HEK293 (cell line): ENCODE data around the gene PDZD4.
A peak's percentile ranks its signal among the peaks of the same experiment; 100 is the strongest.

ENCODE experiments used
- CTCF ChIA-PET: fragments of 350-600 bp; formaldehyde crosslinking; extraction: SDS; loops from one replicate; lab custom pipeline; 2021; ENCODE audit warnings: antibody characterized with exemption; lab: Yijun Ruan, JAX
- POLR2A ChIA-PET: fragments of 300-600 bp; formaldehyde crosslinking; extraction: SDS; loops from one replicate; lab custom pipeline; 2020; ENCODE audit warnings: antibody characterized with exemption, inconsistent platforms; lab: Yijun Ruan, JAX
- H3K27ac ChIP-seq: fragments of 200-500 bp; sonication (Bioruptor generic); 2 replicates; pipeline ENCODE4 v1.5.1; 2014; ENCODE audit warnings: low read depth, low read length, control low read depth, inconsistent platforms; ENCODE audit errors: extremely low read depth
- H3K36me3 ChIP-seq, 2 experiments: fragments of 200-500 bp in 1 of 2; sonication (Bioruptor generic) in 1 of 2; 1 replicate in 1 of 2; 2 replicates in 1 of 2; pipeline ENCODE4 v1.5.1; 2014 to 2017; ENCODE audit warnings: inconsistent platforms in 2 of 2, low read length in 2 of 2; ENCODE audit not compliant: control insufficient read depth in 2 of 2, insufficient read depth in 1 of 2
- H3K4me1 ChIP-seq: fragments of 200-500 bp; sonication (Bioruptor generic); 2 replicates; pipeline ENCODE4 v1.5.1; 2014; ENCODE audit warnings: mild to moderate bottlenecking, low read length, inconsistent platforms; ENCODE audit not compliant: control insufficient read depth, insufficient read depth
- H3K4me3 ChIP-seq: 2 replicates; pipeline ENCODE4 v1.5.1; 2011; ENCODE audit warnings: low read depth, mild to moderate bottlenecking, control low read depth, low read length, moderate library complexity
- H3K9me3 ChIP-seq: fragments of 200-500 bp; sonication (Bioruptor generic); 2 replicates; pipeline ENCODE4 v1.5.1; 2014; ENCODE audit warnings: low read depth, low read length, inconsistent platforms; ENCODE audit not compliant: control insufficient read depth, insufficient read depth
- GLIS1 ChIP-seq: fragments of 450-650 bp; formaldehyde crosslinking; IDR thresholded peaks from 2 replicates; pipeline ENCODE4 v1.5.1; 2016; ENCODE audit warnings: missing biosample characterization, missing genetic modification characterization
- HOXA7 ChIP-seq: sonication (generic); formaldehyde crosslinking; IDR thresholded peaks from 2 replicates; pipeline ENCODE4 v1.8.1; 2022; ENCODE audit warnings: missing genetic modification reagents, borderline replicate concordance
- KLF1 ChIP-seq: fragments of 450-650 bp; formaldehyde crosslinking; IDR thresholded peaks from 2 replicates; pipeline ENCODE4 v1.5.1; 2016; ENCODE audit warnings: missing biosample characterization, missing genetic modification characterization
- PATZ1 ChIP-seq: fragments of 450-650 bp; formaldehyde crosslinking; IDR thresholded peaks from 2 replicates; pipeline ENCODE4 v1.5.1; 2016; ENCODE audit warnings: missing biosample characterization, missing genetic modification characterization
- SP2 ChIP-seq: fragments of 450-650 bp; formaldehyde crosslinking; IDR thresholded peaks from 2 replicates; pipeline ENCODE4 v1.5.1; 2016; ENCODE audit warnings: missing biosample characterization, missing genetic modification characterization
- ZBTB17 ChIP-seq: fragments of 450-650 bp; formaldehyde crosslinking; IDR thresholded peaks from 2 replicates; pipeline ENCODE4 v1.5.1; 2016; ENCODE audit warnings: missing biosample characterization, missing genetic modification characterization
- ZBTB20 ChIP-seq: fragments of 450-650 bp; formaldehyde crosslinking; IDR thresholded peaks from 2 replicates; pipeline ENCODE4 v1.5.1; 2016; ENCODE audit warnings: missing biosample characterization, missing genetic modification characterization
- ZBTB26 ChIP-seq: fragments of 450-650 bp; formaldehyde crosslinking; optimal IDR thresholded peaks from 2 replicates; pipeline ENCODE3; 2016; ENCODE audit warnings: missing biosample characterization, mild to moderate bottlenecking, missing genetic modification characterization
- ZBTB7A ChIP-seq: fragments of 450-650 bp; formaldehyde crosslinking; IDR thresholded peaks from 2 replicates; pipeline ENCODE4 v1.5.1; 2016; ENCODE audit warnings: low read depth, missing biosample characterization, missing genetic modification characterization
- ZBTB8A ChIP-seq: fragments of 450-650 bp; formaldehyde crosslinking; IDR thresholded peaks from 2 replicates; pipeline ENCODE4 v1.5.1; 2016; ENCODE audit warnings: missing biosample characterization, missing genetic modification characterization
- ZFHX2 ChIP-seq: fragments of 450-650 bp; formaldehyde crosslinking; conservative IDR thresholded peaks from 2 replicates; pipeline ENCODE4 v1.5.1; 2016; ENCODE audit warnings: missing biosample characterization, missing genetic modification characterization
- ZIC2 ChIP-seq: fragments of 450-650 bp; formaldehyde crosslinking; IDR thresholded peaks from 2 replicates; pipeline ENCODE4 v1.5.1; 2016; ENCODE audit warnings: missing biosample characterization, missing genetic modification characterization
- ZNF148 ChIP-seq: fragments of 450-650 bp; formaldehyde crosslinking; IDR thresholded peaks from 2 replicates; pipeline ENCODE4 v1.5.0; 2017; ENCODE audit warnings: missing biosample characterization, missing genetic modification characterization, borderline replicate concordance
- ZNF155 ChIP-seq: fragments of 450-650 bp; formaldehyde crosslinking; IDR thresholded peaks from 2 replicates; pipeline ENCODE4 v1.5.1; 2016; ENCODE audit warnings: missing biosample characterization, missing genetic modification characterization
- ZNF292 ChIP-seq: fragments of 450-650 bp; formaldehyde crosslinking; IDR thresholded peaks from 2 replicates; pipeline ENCODE4 v1.5.1; 2016; ENCODE audit warnings: low read depth, missing biosample characterization, missing genetic modification characterization, borderline replicate concordance
- ZNF335 ChIP-seq: fragments of 450-650 bp; formaldehyde crosslinking; conservative IDR thresholded peaks from 2 replicates; pipeline ENCODE4 v1.5.1; 2016; ENCODE audit warnings: missing biosample characterization, missing genetic modification characterization
- ZNF580 ChIP-seq: fragments of 450-650 bp; formaldehyde crosslinking; IDR thresholded peaks from 2 replicates; pipeline ENCODE4 v1.5.1; 2016; ENCODE audit warnings: missing biosample characterization, missing genetic modification characterization
- ZNF624 ChIP-seq: fragments of 450-650 bp; formaldehyde crosslinking; IDR thresholded peaks from 2 replicates; pipeline ENCODE4 v1.5.1; 2017; ENCODE audit warnings: missing biosample characterization, missing genetic modification characterization
- ZNF626 ChIP-seq: fragments of 450-650 bp; sonication (Bioruptor Pico); formaldehyde crosslinking; IDR thresholded peaks from 2 replicates; pipeline ENCODE4 v1.5.1; 2018; ENCODE audit warnings: missing biosample characterization, missing genetic modification characterization, inconsistent platforms
- ZNF629 ChIP-seq: fragments of 450-650 bp; formaldehyde crosslinking; IDR thresholded peaks from 2 replicates; pipeline ENCODE4 v1.5.1; 2017; ENCODE audit warnings: missing biosample characterization, missing genetic modification characterization
- ZNF654 ChIP-seq: fragments of 450-650 bp; formaldehyde crosslinking; IDR thresholded peaks from 2 replicates; pipeline ENCODE4 v1.5.1; 2016; ENCODE audit warnings: low read depth, missing biosample characterization, missing genetic modification characterization
- ZNF664 ChIP-seq: fragments of 450-650 bp; formaldehyde crosslinking; IDR thresholded peaks from 2 replicates; pipeline ENCODE4 v1.5.1; 2016; ENCODE audit warnings: missing biosample characterization, missing genetic modification characterization
- ZNF701 ChIP-seq: fragments of 450-650 bp; formaldehyde crosslinking; IDR thresholded peaks from 2 replicates; pipeline ENCODE4 v1.5.1; 2016; ENCODE audit warnings: missing biosample characterization, missing genetic modification characterization
- ZNF777 ChIP-seq: fragments of 450-650 bp; formaldehyde crosslinking; IDR thresholded peaks from 2 replicates; pipeline ENCODE4 v1.5.1; 2017; ENCODE audit warnings: missing biosample characterization, missing genetic modification characterization, borderline replicate concordance
- ZNF837 ChIP-seq: fragments of 450-650 bp; formaldehyde crosslinking; IDR thresholded peaks from 2 replicates; pipeline ENCODE4 v1.5.1; 2016; ENCODE audit warnings: missing biosample characterization, missing genetic modification characterization
- TF ChIP-seq, protein P1 (sequence below): fragments of 450-650 bp; formaldehyde crosslinking; IDR thresholded peaks from 2 replicates; pipeline ENCODE4 v1.5.1; 2016; ENCODE audit warnings: missing biosample characterization, missing genetic modification characterization
- TF ChIP-seq, protein P2 (sequence below): fragments of 450-650 bp; formaldehyde crosslinking; IDR thresholded peaks from 2 replicates; pipeline ENCODE4 v1.5.1; 2016; ENCODE audit warnings: missing biosample characterization, missing genetic modification characterization, borderline replicate concordance

PDZD4 gene

GRCh38 chrX:153829799-153830639 is at the start of gene PDZD4:
Gene PDZD4 (minus strand): TSS chrX:153830544. CDS start chrX:153830298, 246 bp downstream.
- no peaks in the 10 kb centered on the region for H3K36me3 ChIP-seq
- H3K4me1 ChIP-seq: no peaks in the 10 kb centered on the region
- no peaks in the 10 kb centered on the region for H3K9me3 ChIP-seq
- peak within 1 kb of the TSS; percentile 33 for H3K4me3 ChIP-seq
- ChIA-PET CTCF (no interaction called here), POLR2A (interaction anchor here (1.4 kb wide), 1 partner anchor 11 kb away, joined by 9 read pairs; no protein-coding TSS in a partner anchor)
- H3K27ac ChIP-seq: no peak within 1 kb of the TSS
- TF ChIP-seq ZNF837 (tag by site-specific recombination): no peak
- TF ChIP-seq ZNF155 (tag by site-specific recombination): no peak
- TF ChIP-seq PATZ1 (tag by site-specific recombination): peak; percentile 66; the same call in 1 of the 2 replicates
- peak; percentile 31 for TF ChIP-seq SP2
- peak; percentile 12; the same call in 1 of the 2 replicates for TF ChIP-seq ZBTB7A
- TF ChIP-seq ZNF624: no peak
- no peak for TF ChIP-seq ZNF701 (tag by site-specific recombination)
- TF ChIP-seq ZNF626 (tag by site-specific recombination): no peak
- TF ChIP-seq ZNF654 (tag by site-specific recombination): no peak
- TF ChIP-seq HOXA7 (CRISPR knock-in tag): no peak
- no peak; the same call in 1 of the 2 replicates for TF ChIP-seq GLIS1 (tag by site-specific recombination)
- TF ChIP-seq ZFHX2 (tag by site-specific recombination): peak; percentile 99
- TF ChIP-seq ZNF664 (tag by site-specific recombination): no peak
- TF ChIP-seq, protein P1, sequence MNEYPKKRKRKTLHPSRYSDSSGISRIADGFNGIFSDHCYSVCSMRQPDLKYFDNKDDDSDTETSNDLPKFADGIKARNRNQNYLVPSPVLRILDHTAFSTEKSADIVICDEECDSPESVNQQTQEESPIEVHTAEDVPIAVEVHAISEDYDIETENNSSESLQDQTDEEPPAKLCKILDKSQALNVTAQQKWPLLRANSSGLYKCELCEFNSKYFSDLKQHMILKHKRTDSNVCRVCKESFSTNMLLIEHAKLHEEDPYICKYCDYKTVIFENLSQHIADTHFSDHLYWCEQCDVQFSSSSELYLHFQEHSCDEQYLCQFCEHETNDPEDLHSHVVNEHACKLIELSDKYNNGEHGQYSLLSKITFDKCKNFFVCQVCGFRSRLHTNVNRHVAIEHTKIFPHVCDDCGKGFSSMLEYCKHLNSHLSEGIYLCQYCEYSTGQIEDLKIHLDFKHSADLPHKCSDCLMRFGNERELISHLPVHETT: no peak
- TF ChIP-seq ZNF629: no peak
- 0 out of 2 replicates have a peak, but pooled peaks have one; percentile 38 for TF ChIP-seq ZIC2
- TF ChIP-seq ZBTB26: peak; percentile 83
- TF ChIP-seq ZNF580 (tag by site-specific recombination): no peak
- TF ChIP-seq ZNF777 (tag by site-specific recombination): no peak
- peak; percentile 52; the same call in 1 of the 2 replicates for TF ChIP-seq ZBTB20 (tag by site-specific recombination)
- TF ChIP-seq, protein P2, sequence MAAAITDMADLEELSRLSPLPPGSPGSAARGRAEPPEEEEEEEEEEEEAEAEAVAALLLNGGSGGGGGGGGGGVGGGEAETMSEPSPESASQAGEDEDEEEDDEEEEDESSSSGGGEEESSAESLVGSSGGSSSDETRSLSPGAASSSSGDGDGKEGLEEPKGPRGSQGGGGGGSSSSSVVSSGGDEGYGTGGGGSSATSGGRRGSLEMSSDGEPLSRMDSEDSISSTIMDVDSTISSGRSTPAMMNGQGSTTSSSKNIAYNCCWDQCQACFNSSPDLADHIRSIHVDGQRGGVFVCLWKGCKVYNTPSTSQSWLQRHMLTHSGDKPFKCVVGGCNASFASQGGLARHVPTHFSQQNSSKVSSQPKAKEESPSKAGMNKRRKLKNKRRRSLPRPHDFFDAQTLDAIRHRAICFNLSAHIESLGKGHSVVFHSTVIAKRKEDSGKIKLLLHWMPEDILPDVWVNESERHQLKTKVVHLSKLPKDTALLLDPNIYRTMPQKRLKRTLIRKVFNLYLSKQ (tag by site-specific recombination): no peak
- no peak for TF ChIP-seq ZNF148 (tag by site-specific recombination)
- no peak for TF ChIP-seq ZBTB17 (tag by site-specific recombination)
- TF ChIP-seq KLF1 (tag by site-specific recombination): peak; percentile 69
- no peak for TF ChIP-seq ZNF292
- peak; percentile 73 for TF ChIP-seq ZNF335 (tag by site-specific recombination)
- peak; percentile 63 for TF ChIP-seq ZBTB8A (tag by site-specific recombination)
